Lung (tissue), 12 donors: ENCODE measurements around the gene PCDH1. TPM values are rescaled to one million over a fixed set of nuclear protein-coding genes. Genes with fewer than 3 reads are reported as not detected.
"Not testable (repeated sequence)": the region's sequence is repeated elsewhere in the genome, so short reads cannot be mapped to it uniquely, and the experiment has no call there.

Source experiments
- ATAC-seq: fragments of 200-7000 bp; cut with Tn5 transposase; one replicate; pipeline ENCODE4 v1.9.1; 2020; ENCODE audit warnings: moderate number of reproducible peaks; ENCODE audit not compliant: insufficient read depth, low FRiP score
- DNase-seq, 3 donors: peaks; one replicate each; pipeline ENCODE4 v3.0.0-alpha.2; 2013 to 2017
- H3K27ac ChIP-seq, 2 donors: one replicate each; pipeline ENCODE4 v1.5.1; 2013; ENCODE audit warnings: mild to moderate bottlenecking in 2 of 2, moderate library complexity in 2 of 2, control low read depth in 1 of 2, inconsistent platforms in 1 of 2, low read depth in 1 of 2, low read length in 1 of 2
- H3K27me3 ChIP-seq, 3 donors: one replicate each; pipeline ENCODE4 v1.5.1; 2013; ENCODE audit warnings: low read length in 2 of 3; ENCODE audit not compliant: control insufficient read depth in 3 of 3, insufficient read depth in 3 of 3
- H3K36me3 ChIP-seq, 4 donors: one replicate each; pipeline ENCODE4 v1.5.1; 2013; ENCODE audit warnings: low read length in 4 of 4, mild to moderate bottlenecking in 1 of 4, moderate library complexity in 1 of 4; ENCODE audit not compliant: control insufficient read depth in 4 of 4, insufficient read depth in 4 of 4
- H3K4me1 ChIP-seq, 5 donors: one replicate each; pipeline ENCODE4 v1.5.1; 2013; ENCODE audit warnings: low read length in 5 of 5, mild to moderate bottlenecking in 2 of 5, moderate library complexity in 1 of 5; ENCODE audit not compliant: control insufficient read depth in 5 of 5, insufficient read depth in 5 of 5
- H3K4me3 ChIP-seq: one replicate; pipeline ENCODE4 v1.5.1; 2013; ENCODE audit warnings: mild to moderate bottlenecking, control low read depth, moderate library complexity
- H3K9ac ChIP-seq, 2 donors: one replicate each; pipeline ENCODE4 v1.5.1; 2013; ENCODE audit warnings: low read length in 2 of 2, control low read depth in 1 of 2; ENCODE audit not compliant: insufficient read depth in 1 of 2
- H3K9me3 ChIP-seq, 4 donors: one replicate each; pipeline ENCODE4 v1.5.1; 2013; ENCODE audit warnings: low read length in 3 of 4, mild to moderate bottlenecking in 1 of 4, moderate library complexity in 1 of 4; ENCODE audit not compliant: control insufficient read depth in 4 of 4, insufficient read depth in 3 of 4
- WGBS, 2 donors: extraction: QIAGEN DNeasy Blood & Tissue Kit; methylation state at CpG; one replicate each; pipeline ENCODE4 v1.1.7; 2013; 5-methylcytosine and 5-hydroxymethylcytosine counted together
- polyA plus RNA-seq, 2 donors: library from polyadenylated mRNA; stranded (reverse); fragments of 200-250 nt; gene quantifications; one replicate each; pipeline ENCODE4 v1.2.1, GENCODE V29; 2013
- total RNA-seq, 2 donors: library from RNA; depleted of rRNA in 1 of 2; stranded (reverse); fragments of >200 nt in 1 of 2; gene quantifications; one replicate each; pipeline ENCODE4 v1.2.1, GENCODE V29; 2014 to 2021
- TF ChIP-seq, protein P1 (sequence below): IDR thresholded peaks from 2 replicates; pipeline ENCODE4 v1.5.1; 2012; ENCODE audit warnings: mild to moderate bottlenecking; ENCODE audit errors: control extremely low read depth, extremely low read depth
- donor health status: control.
- donor health status: control.
- donor health status: Bipolar disorder and iron deficiency.
- donor health status: healthy.
- donor health status: DM: yes; HTN: yes; CAD: no.

Gene PCDH1
- total and polyA plus RNA-seq, 4 donors: 18.2 to 70.2 (median 44.4) TPM

- WGBS, 2 donors: 67 to 73% methylated on average over 2 of the region's 2 CpGs
Measured at GRCh38 chr5:141898448-141899049, 20.3 kb upstream of the PCDH1 start.

DNA sequence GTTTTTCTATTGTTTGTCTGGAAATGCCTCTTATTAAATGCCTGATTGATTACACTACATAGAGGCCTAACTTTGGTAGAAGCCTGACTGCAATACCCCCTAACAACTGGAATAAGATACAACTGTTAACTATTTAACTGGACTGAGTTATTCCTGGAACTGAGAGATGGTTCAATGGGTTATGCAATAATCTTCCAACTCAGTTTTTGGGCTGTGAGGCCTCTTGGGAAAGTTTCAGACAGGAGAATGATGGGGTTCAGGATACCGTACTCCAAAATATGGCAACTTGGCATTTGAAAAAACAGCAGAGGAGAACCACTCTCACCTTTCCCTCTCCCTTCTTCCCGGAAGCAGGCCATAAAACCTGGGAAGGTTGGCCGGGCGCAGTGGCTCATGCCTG lies 19.2 kb upstream of the PCDH1 start:
- no peak overlapping the region for H3K27ac ChIP-seq
- H3K9me3 ChIP-seq: no peaks in the 10 kb centered on the region
- no peaks in the 10 kb centered on the region for H3K36me3 ChIP-seq
- WGBS, 2 donors: 95 to 99% methylated on average over 4 of the region's 4 CpGs
- ATAC-seq: no peak
- no peak overlapping the region for H3K9ac ChIP-seq
- H3K4me3 ChIP-seq: no peak overlapping the region
- no peaks in the 10 kb centered on the region for H3K27me3 ChIP-seq
- no peaks in the 10 kb centered on the region for H3K4me1 ChIP-seq
- DNase-seq: no peak
- TF ChIP-seq, protein P1, sequence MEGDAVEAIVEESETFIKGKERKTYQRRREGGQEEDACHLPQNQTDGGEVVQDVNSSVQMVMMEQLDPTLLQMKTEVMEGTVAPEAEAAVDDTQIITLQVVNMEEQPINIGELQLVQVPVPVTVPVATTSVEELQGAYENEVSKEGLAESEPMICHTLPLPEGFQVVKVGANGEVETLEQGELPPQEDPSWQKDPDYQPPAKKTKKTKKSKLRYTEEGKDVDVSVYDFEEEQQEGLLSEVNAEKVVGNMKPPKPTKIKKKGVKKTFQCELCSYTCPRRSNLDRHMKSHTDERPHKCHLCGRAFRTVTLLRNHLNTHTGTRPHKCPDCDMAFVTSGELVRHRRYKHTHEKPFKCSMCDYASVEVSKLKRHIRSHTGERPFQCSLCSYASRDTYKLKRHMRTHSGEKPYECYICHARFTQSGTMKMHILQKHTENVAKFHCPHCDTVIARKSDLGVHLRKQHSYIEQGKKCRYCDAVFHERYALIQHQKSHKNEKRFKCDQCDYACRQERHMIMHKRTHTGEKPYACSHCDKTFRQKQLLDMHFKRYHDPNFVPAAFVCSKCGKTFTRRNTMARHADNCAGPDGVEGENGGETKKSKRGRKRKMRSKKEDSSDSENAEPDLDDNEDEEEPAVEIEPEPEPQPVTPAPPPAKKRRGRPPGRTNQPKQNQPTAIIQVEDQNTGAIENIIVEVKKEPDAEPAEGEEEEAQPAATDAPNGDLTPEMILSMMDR: no peak

More at GRCh38 chr5:141898448-141899049, 20.3 kb upstream of the PCDH1 start:
- Histone ChIP-seq H3K27ac (no peak overlapping the region), H3K36me3 (no peaks in the 10 kb centered on the region), H3K9me3 (no peaks in the 10 kb centered on the region), H3K27me3 (no peaks in the 10 kb centered on the region), H3K4me3 (no peak overlapping the region), H3K9ac (no peak overlapping the region), H3K4me1 (no peaks in the 10 kb centered on the region)
- no peak for DNase-seq
- TF ChIP-seq, protein P1: no peak
- no peak for ATAC-seq

DNA sequence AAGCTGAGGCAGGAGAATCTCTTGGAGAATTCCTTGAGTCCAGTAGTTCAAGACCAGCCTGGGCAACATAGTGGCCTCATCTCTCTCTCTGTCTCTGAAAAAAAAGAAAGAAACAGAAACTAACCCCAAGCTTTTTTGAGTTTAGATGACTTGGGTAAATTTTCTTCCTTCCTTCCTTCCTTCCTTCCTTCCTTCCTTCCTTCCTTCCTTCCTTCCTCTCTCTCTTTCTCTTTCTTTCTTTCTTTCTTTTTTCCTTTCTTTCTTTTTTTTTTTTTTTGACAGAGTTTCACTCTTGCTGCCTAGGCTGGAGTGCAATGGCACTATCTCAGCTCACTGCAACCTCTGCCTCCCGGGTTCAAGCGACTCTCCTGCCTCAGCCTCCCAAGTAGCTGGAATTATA lies 12.2 kb upstream of the PCDH1 start:
- not testable (repeated sequence) for DNase-seq, H3K4me1 ChIP-seq, H3K9me3 ChIP-seq, H3K36me3 ChIP-seq, H3K4me3 ChIP-seq, H3K27me3 ChIP-seq, ATAC-seq, H3K27ac ChIP-seq, H3K9ac ChIP-seq
- WGBS, 2 donors: 99 to 100% methylated on average over 2 of the region's 2 CpGs

DNA sequence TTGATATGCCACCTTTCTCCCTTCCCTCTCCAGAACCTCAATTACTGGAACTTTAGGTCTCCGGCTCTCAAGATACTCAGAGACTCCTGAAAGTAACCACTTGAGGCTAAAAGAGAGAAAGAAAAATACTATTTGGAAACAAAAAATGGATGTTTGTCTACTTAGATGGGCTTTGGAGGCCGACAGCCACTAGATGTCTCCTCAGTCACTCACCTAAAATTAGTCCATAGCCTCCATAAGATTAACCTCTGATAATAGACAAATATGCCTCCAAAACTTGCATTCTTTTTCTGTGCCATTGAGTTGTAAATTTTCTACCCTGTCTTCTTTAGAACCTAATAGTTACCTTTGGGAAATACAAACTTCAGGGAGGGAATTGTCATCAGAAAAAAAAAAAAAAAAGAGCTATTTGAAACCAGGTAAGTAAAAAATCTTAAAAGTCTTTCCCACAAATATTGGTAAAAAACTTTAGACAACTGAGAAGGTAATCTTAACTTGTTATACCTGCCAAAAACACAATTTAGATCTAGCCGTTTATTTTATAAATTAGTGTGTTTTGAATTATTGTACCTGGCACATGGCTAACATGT lies 11.2 kb upstream of the PCDH1 start:
- no peaks in the 10 kb centered on the region for H3K4me1 ChIP-seq
- TF ChIP-seq, protein P1: no peak
- no peak overlapping the region for H3K4me3 ChIP-seq
- H3K9me3 ChIP-seq: no peaks in the 10 kb centered on the region
- peaks cover 0 to 3% (median 0%) of the 10 kb centered on the region in 3 donors for H3K27me3 ChIP-seq
- no peaks in the 10 kb centered on the region for H3K36me3 ChIP-seq
- no peak overlapping the region for H3K27ac ChIP-seq
- H3K9ac ChIP-seq: no peak overlapping the region
- no peak for ATAC-seq
- 52 to 53% methylated on average over 3 of the region's 3 CpGs for WGBS, 2 donors
- DNase-seq: no peak
